Activated T-cell treated with anti-CD3 and anti-CD28 coated beads for 4 hours (primary cell): ENCODE results near the gene HSD17B14.
"Not testable (repeated sequence)": the region's sequence is repeated elsewhere in the genome, so short reads cannot be mapped to it uniquely, and the experiment has no call there.

ENCODE experiments used
- DNase-seq: peaks from one replicate; pipeline ENCODE4 v3.0.0-alpha.2; 2020

Gene HSD17B14

GRCh38 chr19:48836089-48837017 is at the start of gene HSD17B14:
Gene HSD17B14 (minus strand): TSS chr19:48836491. CDS start chr19:48836411, 80 bp downstream.
- DNase-seq, result no peak

- no peak for DNase-seq
Measured at GRCh38 chr19:48883726-48884125, 47.4 kb upstream of the HSD17B14 start.

- no peak for DNase-seq
Measured at GRCh38 chr19:48881741-48882657, 45.7 kb upstream of the HSD17B14 start.

GRCh38 chr19:48879696-48880095 is 43.4 kb upstream of the HSD17B14 start:
- not testable (repeated sequence) for DNase-seq

GRCh38 chr19:48879025-48879637 is 42.8 kb upstream of the HSD17B14 start:
- no peak for DNase-seq

GRCh38 chr19:48878196-48879024 is 42.1 kb upstream of the HSD17B14 start:
- DNase-seq, result no peak

GRCh38 chr19:48877855-48878195 is 41.5 kb upstream of the HSD17B14 start:
- no peak for DNase-seq

GRCh38 chr19:48876043-48876981 is 40.0 kb upstream of the HSD17B14 start:
- not testable (repeated sequence) for DNase-seq

GRCh38 chr19:48874303-48875135 is 38.2 kb upstream of the HSD17B14 start:
- DNase-seq, result no peak

- no peak for DNase-seq
Measured at GRCh38 chr19:48873476-48874302, 37.4 kb upstream of the HSD17B14 start.

- DNase-seq, result peak; percentile 63
Measured at GRCh38 chr19:48872884-48873475, 36.7 kb upstream of the HSD17B14 start.

- DNase-seq, result peak; percentile 100
Measured at GRCh38 chr19:48872182-48872883, 36.0 kb upstream of the HSD17B14 start, which contains the start of gene PPP1R15A. Gene PPP1R15A (plus strand): TSS chr19:48872421. CDS start chr19:48873234, 813 bp downstream.

GRCh38 chr19:48871471-48872181 is 35.3 kb upstream of the HSD17B14 start:
- DNase-seq, result not testable (repeated sequence)

- no peak for DNase-seq
Measured at GRCh38 chr19:48870048-48870447, 33.8 kb upstream of the HSD17B14 start.

GRCh38 chr19:48868114-48868886 is 32.0 kb upstream of the HSD17B14 start, which contains the start of gene PLEKHA4:
Gene PLEKHA4 (minus strand): TSS chr19:48868617. CDS start chr19:48867620, 997 bp downstream.
- DNase-seq, result no peak

- no peak for DNase-seq
Measured at GRCh38 chr19:48867746-48868113, 31.4 kb upstream of the HSD17B14 start.
